GM12864 (cell line): Measurements from ENCODE around the gene DISC1.
"Not testable (repeated sequence)": the region's sequence is repeated elsewhere in the genome, so short reads cannot be mapped to it uniquely, and the experiment has no call there.

ENCODE experiments used
- DNase-seq: peaks from one replicate; pipeline ENCODE4 v3.0.0-alpha.2; 2011; ENCODE audit warnings: low read depth
- H3K4me3 ChIP-seq: 2 replicates; pipeline ENCODE4 v1.5.1; 2011; ENCODE audit warnings: mild to moderate bottlenecking, low read depth, low read length, control low read depth
- TF ChIP-seq, protein P1 (sequence below): IDR thresholded peaks from 2 replicates; pipeline ENCODE4 v1.5.1; 2011; ENCODE audit warnings: low read depth, mild to moderate bottlenecking, moderate library complexity, low read length, control low read depth, inconsistent platforms; ENCODE audit errors: missing control alignments

Gene DISC1

DNA sequence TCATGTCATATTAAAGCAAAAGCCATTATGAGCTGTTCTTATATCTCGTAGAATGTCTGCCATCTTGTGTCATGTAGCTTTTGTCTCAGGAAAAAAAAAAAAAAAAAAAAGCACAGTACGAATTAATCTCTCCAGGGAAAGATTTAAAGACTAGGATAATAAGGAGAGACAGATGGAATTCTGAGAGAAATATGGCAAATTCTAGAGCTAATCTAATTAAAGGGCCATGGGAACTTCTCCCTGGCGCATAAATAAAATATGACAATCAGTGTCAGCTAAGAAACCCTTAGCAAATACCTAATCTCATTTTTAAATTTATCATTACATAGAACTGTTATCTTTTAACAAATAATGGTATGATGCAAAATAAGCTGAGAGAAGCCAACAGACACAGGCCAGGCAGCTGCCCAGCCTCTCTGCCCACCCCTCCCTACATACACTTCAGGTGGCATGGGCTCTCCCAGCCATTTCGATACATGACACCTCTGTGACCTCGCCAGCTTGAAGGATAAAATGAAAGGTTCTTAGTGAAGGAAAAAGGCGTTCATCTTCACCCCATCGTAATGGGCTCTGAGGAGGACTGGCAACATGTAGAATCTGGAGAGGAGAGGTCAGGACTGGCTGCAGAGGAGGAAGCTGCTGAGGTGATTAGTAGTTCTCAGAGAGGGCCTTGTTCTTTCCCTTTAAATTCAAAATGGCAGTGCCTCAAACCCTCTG lies 39.8 kb downstream of the DISC1 start:
- no peak for DNase-seq
- H3K4me3 ChIP-seq, result no peak overlapping the region
- TF ChIP-seq, protein P1, sequence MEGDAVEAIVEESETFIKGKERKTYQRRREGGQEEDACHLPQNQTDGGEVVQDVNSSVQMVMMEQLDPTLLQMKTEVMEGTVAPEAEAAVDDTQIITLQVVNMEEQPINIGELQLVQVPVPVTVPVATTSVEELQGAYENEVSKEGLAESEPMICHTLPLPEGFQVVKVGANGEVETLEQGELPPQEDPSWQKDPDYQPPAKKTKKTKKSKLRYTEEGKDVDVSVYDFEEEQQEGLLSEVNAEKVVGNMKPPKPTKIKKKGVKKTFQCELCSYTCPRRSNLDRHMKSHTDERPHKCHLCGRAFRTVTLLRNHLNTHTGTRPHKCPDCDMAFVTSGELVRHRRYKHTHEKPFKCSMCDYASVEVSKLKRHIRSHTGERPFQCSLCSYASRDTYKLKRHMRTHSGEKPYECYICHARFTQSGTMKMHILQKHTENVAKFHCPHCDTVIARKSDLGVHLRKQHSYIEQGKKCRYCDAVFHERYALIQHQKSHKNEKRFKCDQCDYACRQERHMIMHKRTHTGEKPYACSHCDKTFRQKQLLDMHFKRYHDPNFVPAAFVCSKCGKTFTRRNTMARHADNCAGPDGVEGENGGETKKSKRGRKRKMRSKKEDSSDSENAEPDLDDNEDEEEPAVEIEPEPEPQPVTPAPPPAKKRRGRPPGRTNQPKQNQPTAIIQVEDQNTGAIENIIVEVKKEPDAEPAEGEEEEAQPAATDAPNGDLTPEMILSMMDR, result no peak

GRCh38 chr1:231666937-231667608 lies 40.5 kb downstream of the DISC1 start:
- no peak overlapping the region for H3K4me3 ChIP-seq
- no peak for DNase-seq

GRCh38 chr1:231667896-231668506 lies 41.4 kb downstream of the DISC1 start:
- no peak overlapping the region for H3K4me3 ChIP-seq
- DNase-seq, result no peak
- TF ChIP-seq, protein P1, result no peak

More at GRCh38 chr1:231666937-231667608, 40.5 kb downstream of the DISC1 start:
- TF ChIP-seq, protein P1, result no peak

DNA sequence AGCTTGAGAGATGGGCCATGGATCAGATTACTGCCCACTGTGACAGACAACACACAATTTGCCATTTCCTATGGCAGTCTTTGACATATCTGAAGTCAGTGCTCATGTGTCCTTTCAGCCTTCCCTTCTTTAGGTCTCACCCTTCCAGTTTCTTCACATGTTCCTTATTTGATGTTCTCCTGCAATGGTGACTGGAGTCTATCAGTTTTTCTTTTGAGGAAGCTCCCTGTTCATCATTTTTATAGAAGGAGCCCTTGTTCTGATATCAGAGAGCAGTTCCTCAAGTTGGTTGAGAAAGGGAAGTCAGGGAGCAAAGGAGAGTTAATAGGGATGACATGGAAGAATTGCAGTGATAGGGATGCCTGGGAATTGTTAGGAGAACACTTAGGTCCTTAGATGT lies 42.2 kb downstream of the DISC1 start:
- no peak for DNase-seq
- TF ChIP-seq, protein P1, result no peak
- H3K4me3 ChIP-seq, result no peak overlapping the region

- DNase-seq, H3K4me3 ChIP-seq: not testable (repeated sequence)
Observed at GRCh38 chr1:231669864-231670621, 43.5 kb downstream of the DISC1 start.

DNA sequence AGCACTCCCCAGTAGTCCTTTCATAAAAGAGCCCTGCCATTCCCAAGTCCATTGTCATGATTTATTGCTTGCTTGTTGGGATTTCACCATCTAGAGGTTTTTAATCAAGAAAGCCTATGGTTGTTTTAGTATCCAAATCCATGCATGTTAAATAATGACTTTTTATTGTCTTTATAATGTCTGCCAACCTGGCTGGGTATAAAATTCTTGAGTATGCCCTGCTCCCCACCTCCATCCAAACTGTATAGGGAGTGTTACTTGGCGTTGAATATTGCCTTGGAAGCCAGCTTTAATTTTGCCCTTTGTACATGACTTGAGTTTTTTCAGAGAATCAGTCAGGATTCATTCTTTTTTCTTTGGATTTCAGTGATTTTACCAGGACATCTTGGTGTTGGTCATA lies 44.2 kb downstream of the DISC1 start:
- TF ChIP-seq, protein P1, result no peak
- DNase-seq, result no peak
- H3K4me3 ChIP-seq, result no peak overlapping the region

DNA sequence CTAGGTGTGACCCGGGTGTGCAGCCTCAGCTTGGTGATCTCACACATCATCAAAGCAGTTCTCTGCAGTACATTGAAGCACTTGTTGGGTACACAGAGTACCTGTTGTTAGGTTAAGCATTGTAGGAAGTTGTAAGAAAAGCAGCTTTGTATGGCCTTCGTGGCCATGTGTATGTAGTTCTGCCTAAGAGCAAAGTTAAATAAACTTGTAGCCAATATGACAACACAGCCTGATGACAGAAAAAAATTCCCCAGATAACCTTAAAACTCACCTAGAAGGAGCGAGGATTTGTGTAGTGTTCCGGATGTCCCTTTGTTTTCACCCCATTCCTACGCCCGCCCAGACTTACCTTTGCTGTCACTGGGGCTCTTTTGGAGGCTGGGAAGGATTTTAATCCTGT lies 48.0 kb downstream of the DISC1 start:
- TF ChIP-seq, protein P1, result no peak
- H3K4me3 ChIP-seq, result no peak overlapping the region
- DNase-seq, result no peak
